HepG2 (cell line): ENCODE data around the gene MPP1.
"Not testable (repeated sequence)": the region's sequence is repeated elsewhere in the genome, so short reads cannot be mapped to it uniquely, and the experiment has no call there.

ENCODE experiments used
- ARNT ChIP-seq: fragments of 450-650 bp; IDR thresholded peaks from 2 replicates; pipeline ENCODE4 v1.6.1; 2017
- CTCF ChIP-seq: sonication (generic); formaldehyde crosslinking; IDR thresholded peaks from 2 replicates; pipeline ENCODE4 v1.5.0; 2020; ENCODE audit warnings: mild to moderate bottlenecking, missing genetic modification reagents, moderate library complexity
- E2F5 ChIP-seq: sonication (generic); formaldehyde crosslinking; conservative IDR thresholded peaks from 2 replicates; pipeline ENCODE4 v1.4.0; 2020; ENCODE audit warnings: missing genetic modification reagents
- EP300 ChIP-seq, 3 experiments: sonication (generic) in 1 of 3; formaldehyde crosslinking in 1 of 3; IDR thresholded peaks; 2 replicates each; pipeline versions ENCODE4 v1.5.1 to v1.6.1; 2011 to 2020; ENCODE audit warnings: low read depth in 2 of 3, low read length in 2 of 3, borderline replicate concordance in 1 of 3, improper control_type of control experiment in 1 of 3, mild to moderate bottlenecking in 1 of 3, missing genetic modification reagents in 1 of 3, moderate library complexity in 1 of 3
- EZH2 ChIP-seq: conservative IDR thresholded peaks from 2 replicates; pipeline ENCODE4 v1.6.1; 2012; ENCODE audit warnings: mild to moderate bottlenecking, low read depth, low read length, moderate library complexity
- JUNB ChIP-seq: sonication (generic); formaldehyde crosslinking; IDR thresholded peaks from 2 replicates; pipeline ENCODE4 v1.8.0; 2022; ENCODE audit warnings: missing genetic modification reagents, mild to moderate bottlenecking, borderline replicate concordance
- POLR2A ChIP-seq, 2 experiments: IDR thresholded peaks; 2 replicates each; pipeline ENCODE4 v1.6.1; 2011; ENCODE audit warnings: low read depth in 2 of 2, low read length in 2 of 2, mild to moderate bottlenecking in 1 of 2, moderate library complexity in 1 of 2; ENCODE audit not compliant: insufficient read depth in 1 of 2
- POLR2AphosphoS5 ChIP-seq: IDR thresholded peaks from 2 replicates; pipeline ENCODE4 v1.6.1; 2012; ENCODE audit warnings: low read depth, low read length
- SUZ12 ChIP-seq: fragments of 150-350 bp; IDR thresholded peaks from 2 replicates; pipeline ENCODE4 v1.6.1; 2014; ENCODE audit warnings: low read depth, low read length
- USF2 ChIP-seq, 2 experiments: sonication (generic) in 1 of 2; formaldehyde crosslinking in 1 of 2; IDR thresholded peaks; 2 replicates each; pipeline versions ENCODE4 v1.5.1 to v1.6.1; 2011 to 2020; ENCODE audit warnings: borderline replicate concordance in 1 of 2, low read depth in 1 of 2, low read length in 1 of 2, mild to moderate bottlenecking in 1 of 2, missing genetic modification reagents in 1 of 2, moderate library complexity in 1 of 2
- ZBTB26 ChIP-seq: IDR thresholded peaks from 2 replicates; pipeline ENCODE4 v1.6.1; 2016; ENCODE audit warnings: missing compliant biosample characterization, missing genetic modification reagents, borderline replicate concordance
- ZNF350 ChIP-seq: sonication (generic); formaldehyde crosslinking; IDR thresholded peaks from 2 replicates; pipeline ENCODE4 v1.4.0; 2020; ENCODE audit warnings: mild to moderate bottlenecking, low read depth, missing genetic modification reagents, borderline replicate concordance

GRCh38 chrX:154825586-154825985 lies 20.3 kb upstream of the MPP1 start:
- not testable (repeated sequence) for TF ChIP-seq POLR2AphosphoS5; EP300 (IDR thresholded peaks at IDR 0.05; ENCODE audit: low read depth in 2 of 2, low read length in 2 of 2); EP300 (CRISPR knock-in tag; IDR thresholded peaks at IDR 0.05; ENCODE audit: borderline replicate concordance); E2F5 (CRISPR knock-in tag); SUZ12; ZBTB26 (CRISPR knock-in tag); CTCF (CRISPR knock-in tag); USF2 (IDR thresholded peaks at IDR 0.05; ENCODE audit: low read depth, low read length); USF2 (CRISPR knock-in tag; IDR thresholded peaks at IDR 0.05; ENCODE audit: borderline replicate concordance); ARNT; ZNF350 (CRISPR knock-in tag); JUNB (CRISPR knock-in tag); POLR2A (IDR thresholded peaks at IDR 0.05; ENCODE audit: insufficient read depth in 1 of 2, low read depth in 2 of 2, low read length in 2 of 2); EZH2
